Endothelial cell of umbilical vein (primary cell): ENCODE results near the gene TENT4B. TPM values are rescaled to one million over a fixed set of nuclear protein-coding genes. Genes with fewer than 3 reads are reported as not detected.

Source experiments
- BruUV-seq: library from RNA; stranded (reverse); fragments of 400-500 nt; replicated peaks from 2 replicates; lab custom pipeline; 2021; lab: Mats Ljungman, UMichigan
- CTCF ChIA-PET: fragments of 300-600, 350-600 bp; sonication (Branson Sonifier 250); formaldehyde crosslinking; loops from one replicate; lab custom pipeline; 2021; ENCODE audit warnings: antibody characterized with exemption, inconsistent platforms; lab: Charles Lee
- POLR2A ChIA-PET: fragments of 300-600, 350-600 bp; sonication (Branson Sonifier 250); formaldehyde crosslinking; loops from one replicate; lab custom pipeline; 2021; ENCODE audit warnings: antibody characterized with exemption, inconsistent platforms; lab: Charles Lee
- DNase-seq: peaks from one replicate; pipeline ENCODE4 v3.0.0-alpha.2; 2011; ENCODE audit warnings: low read depth, low spot score
- FAIRE-seq: peaks from 2 replicates; lab custom pipeline; 2011; peaks lifted over from hg19 to GRCh38; lab: Jason Lieb, UNC
- H2AFZ ChIP-seq: 2 replicates; pipeline ENCODE4 v1.6.0; 2012; ENCODE audit warnings: low read depth, low read length, control low read depth, inconsistent platforms
- H3K27ac ChIP-seq: 2 replicates; pipeline ENCODE4 v1.5.1; 2011; ENCODE audit warnings: low read depth, mild to moderate bottlenecking, control low read depth, low read length, moderate library complexity; ENCODE audit not compliant: insufficient read depth
- H3K27me3 ChIP-seq, 2 experiments: 2 replicates each; pipeline versions ENCODE4 v1.6.0 to v1.6.1; 2011; ENCODE audit warnings: low read length in 2 of 2, mixed read lengths in 1 of 2; ENCODE audit not compliant: control insufficient read depth in 2 of 2, insufficient read depth in 2 of 2
- H3K36me3 ChIP-seq, 2 experiments: 2 replicates in 1 of 2; 3 replicates in 1 of 2; pipeline ENCODE4 v1.5.1; 2011; ENCODE audit warnings: low read length in 2 of 2, mild to moderate bottlenecking in 1 of 2, moderate library complexity in 1 of 2; ENCODE audit not compliant: control insufficient read depth in 2 of 2, insufficient read depth in 2 of 2; ENCODE audit errors: extremely low read depth in 1 of 2
- H3K4me1 ChIP-seq: 3 replicates; pipeline ENCODE4 v1.5.1; 2011; ENCODE audit warnings: mild to moderate bottlenecking, low read length; ENCODE audit not compliant: control insufficient read depth, insufficient read depth; ENCODE audit errors: extremely low read depth
- H3K4me2 ChIP-seq: 2 replicates; pipeline ENCODE4 v1.6.1; 2011; ENCODE audit warnings: low read length, control low read depth, mixed read lengths; ENCODE audit not compliant: insufficient read depth
- H3K4me3 ChIP-seq, 3 experiments: fragments of 200-600 bp in 1 of 3; sonication (generic), shearing (Covaris generic) in 1 of 3; replicated peaks in 1 of 3; 2 replicates each; pipeline ENCODE4 v1.5.1; 2011 to 2016; ENCODE audit warnings: control low read depth in 3 of 3, low read length in 3 of 3, mild to moderate bottlenecking in 2 of 3, inconsistent platforms in 1 of 3, low read depth in 1 of 3, moderate library complexity in 1 of 3; ENCODE audit not compliant: insufficient read depth in 1 of 3
- H3K79me2 ChIP-seq: 2 replicates; pipeline ENCODE4 v1.6.0; 2012; ENCODE audit warnings: low read length, inconsistent platforms; ENCODE audit not compliant: control insufficient read depth, insufficient read depth
- H3K9ac ChIP-seq: replicated peaks from 2 replicates; pipeline ENCODE3; 2011; ENCODE audit warnings: low read length, control low read depth; ENCODE audit not compliant: insufficient read depth; ENCODE audit errors: extremely low read depth
- H3K9me1 ChIP-seq: replicated peaks from 3 replicates; pipeline ENCODE4 v1.6.0; 2011; ENCODE audit warnings: mild to moderate bottlenecking, low read length; ENCODE audit not compliant: control insufficient read depth, insufficient read depth; ENCODE audit errors: extremely low read depth
- H3K9me3 ChIP-seq: replicated peaks from 2 replicates; pipeline ENCODE4 v1.5.1; 2012; ENCODE audit warnings: low read length, inconsistent platforms; ENCODE audit not compliant: control insufficient read depth, insufficient read depth
- H4K20me1 ChIP-seq: replicated peaks from 2 replicates; pipeline ENCODE3; 2011; ENCODE audit warnings: mild to moderate bottlenecking, low read length; ENCODE audit not compliant: control insufficient read depth, insufficient read depth; ENCODE audit errors: extremely low read depth
- GATA2 ChIP-seq: IDR thresholded peaks from 2 replicates; pipeline ENCODE4 v1.7.0; 2011; ENCODE audit warnings: low read depth, mild to moderate bottlenecking, moderate library complexity, mixed read lengths, low read length; ENCODE audit not compliant: insufficient read length, insufficient read depth
- MYC ChIP-seq: IDR thresholded peaks from one replicate; pipeline ENCODE4 v1.6.1; 2011; ENCODE audit warnings: mild to moderate bottlenecking, low read depth, low read length
- POLR2A ChIP-seq: IDR thresholded peaks from 2 replicates; pipeline ENCODE4 v1.6.1; 2012; ENCODE audit warnings: low read depth, mild to moderate bottlenecking, control low read depth, low read length
- POLR2AphosphoS5 ChIP-seq: IDR thresholded peaks from 2 replicates; pipeline ENCODE4 v1.6.1; 2012; ENCODE audit warnings: low read depth, mild to moderate bottlenecking, control low read depth, low read length, moderate library complexity; ENCODE audit not compliant: insufficient read depth
- dilution Hi-C: fragments of 300-500 bp; cut with MboI; formaldehyde crosslinking; loops from one replicate; pipeline ENCODE4 v1.15.0; 2019; ENCODE audit warnings: low sequenced_read_pairs; ENCODE audit not compliant: extremely low pct_ligation_motif_present
- intact Hi-C: fragments of 100-400 bp; cut with micrococcal nuclease; formaldehyde crosslinking; loops from one replicate; pipeline ENCODE4 v1.10.0; 2022
- polyA plus RNA-seq, 4 experiments: library from polyadenylated mRNA; depleted of rRNA in 3 of 4; stranded (reverse) in 3 of 4; unstranded in 1 of 4; fragments of >200 nt; gene quantifications; 2 replicates each; pipeline versions ENCODE4 v1.2.1 to v1.2.3, GENCODE V29; 2011 to 2012; ENCODE audit warnings: missing spikeins in 1 of 4
- total RNA-seq: library from RNA; stranded (reverse); gene quantifications from 2 replicates; pipeline ENCODE4 v1.2.3, GENCODE V29; 2021

The TENT4B gene
- total and polyA plus RNA-seq, 2 donors (not counting 3 experiments of a cell fraction or from before 2014, with no cell fraction given), result 4.2 to 13.1 TPM

- DNase-seq, result no peak
- Histone ChIP-seq H3K4me3 (no peak overlapping the region), H3K79me2 (peaks cover 76% of the 10 kb centered on the region), H3K36me3 (no peaks in the 10 kb centered on the region), H4K20me1 (peaks cover 7% of the 10 kb centered on the region), H2AFZ (no peak overlapping the region), H3K4me2 (no peak overlapping the region), H3K4me1 (peaks cover 17% of the 10 kb centered on the region), H3K27me3 (no peaks in the 10 kb centered on the region), H3K9ac (no peak overlapping the region), H3K9me3 (no peaks in the 10 kb centered on the region), H3K9me1 (no peaks in the 10 kb centered on the region), H3K27ac (no peak overlapping the region)
- BruUV-seq, result no TSS peak
- intact Hi-C loops, result loop anchor here (10.0 kb wide), 1 partner anchor 588 kb away; the partner anchor contains the start of gene CYLD
- TF ChIP-seq GATA2 (no peak), MYC (no peak), POLR2AphosphoS5 (no peak)
- ChIA-PET CTCF (interaction anchor here (0.9 to 3.5 kb wide), 4 partner anchors 10 to 58 kb away, joined by 3 to 55 read pairs (median 6); no protein-coding TSS in a partner anchor), POLR2A (no interaction called here)
- dilution Hi-C loops, result no loop called here
- no peak for FAIRE-seq
Measured at GRCh38 chr16:50156590-50156989, 3.5 kb downstream of the TENT4B start.

DNA sequence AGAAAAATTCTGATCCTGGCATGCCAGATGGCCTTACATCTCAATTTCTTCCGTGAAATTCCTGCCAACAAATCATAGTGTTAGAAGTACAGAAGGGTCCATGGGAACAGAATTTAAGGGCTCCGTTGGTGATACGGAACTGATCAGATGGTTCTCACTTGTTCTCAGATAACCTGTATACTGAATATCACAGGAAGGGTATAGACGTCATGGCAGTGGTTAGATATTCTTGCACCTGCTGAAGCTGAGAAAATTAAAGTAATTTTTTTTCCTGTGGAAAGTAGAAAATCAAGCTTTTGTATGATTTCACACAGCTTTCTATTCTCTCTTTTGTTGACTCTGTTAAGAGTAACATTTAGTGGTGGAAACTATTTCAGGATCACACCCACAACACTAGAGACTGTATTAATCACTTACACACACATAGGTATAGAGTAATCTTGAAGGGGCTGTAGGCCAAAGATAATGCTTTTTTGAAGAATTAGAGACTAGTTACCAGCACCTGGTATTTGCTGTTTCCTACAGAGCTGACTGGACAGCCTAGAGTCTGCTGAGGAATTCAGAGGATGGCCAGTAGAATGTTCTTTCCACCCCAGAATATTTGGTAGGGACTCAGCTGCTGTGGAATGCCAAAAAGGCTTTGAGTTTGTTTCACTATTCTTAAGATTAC is 7.5 kb downstream of the TENT4B start:
- TF ChIP-seq POLR2A (no peak), GATA2 (no peak)
- intact Hi-C loops (no loop called here), dilution Hi-C loops (no loop called here)
- no TSS peak for BruUV-seq
- no peak overlapping the region for H3K27ac ChIP-seq
- peaks cover 4% of the 10 kb centered on the region for H3K4me1 ChIP-seq
- no peak overlapping the region for H3K4me2 ChIP-seq
- no peaks in the 10 kb centered on the region for H3K9me1 ChIP-seq
- no peak for DNase-seq
- H3K79me2 ChIP-seq, result peaks cover 84% of the 10 kb centered on the region
- H3K9me3 ChIP-seq, result no peaks in the 10 kb centered on the region
- H3K27me3 ChIP-seq, result no peaks in the 10 kb centered on the region
- ChIA-PET CTCF (interaction anchor here (1.1 to 2.1 kb wide), 3 partner anchors 22 to 50 kb away, joined by 3 to 10 read pairs (median 4); no protein-coding TSS in a partner anchor), POLR2A (no interaction called here)
- peaks cover 7% of the 10 kb centered on the region for H4K20me1 ChIP-seq
- FAIRE-seq, result no peak
- H3K9ac ChIP-seq, result no peak overlapping the region
- H3K4me3 ChIP-seq, result no peak overlapping the region
- no peaks in the 10 kb centered on the region for H3K36me3 ChIP-seq
- no peak overlapping the region for H2AFZ ChIP-seq
